Measurements from ENCODE around the gene GALNT3.

GRCh38 chr2:165833156-165833555, 39.1 kb upstream of the GALNT3 start:
- TF ChIP-seq CTCF (conservative IDR thresholded peaks at IDR 0.05 in 1 of 2, IDR thresholded peaks at IDR 0.05 in 1 of 2; ENCODE audit: low read depth in 1 of 2, low read length in 2 of 2) (no peak), EZH2 (IDR thresholded peaks at IDR 0.05; ENCODE audit: low read length, missing control alignments) (no peak)
